CD4-positive, alpha-beta T cell treated with Interleukin-15 for 4 hours (primary cell): ENCODE measurements around the gene USF2.

ENCODE experiments used
- DNase-seq: peaks from one replicate; pipeline ENCODE4 v3.0.0-alpha.2; 2020; ENCODE audit warnings: low spot score

USF2 gene

GRCh38 chr19:35318679-35319448 is 50.1 kb downstream of the USF2 start:
- DNase-seq, result no peak

- no peak for DNase-seq
Measured at GRCh38 chr19:35320065-35320713, 51.4 kb downstream of the USF2 start.

GRCh38 chr19:35321291-35321690 is 52.5 kb downstream of the USF2 start:
- no peak for DNase-seq

- no peak for DNase-seq
Measured at GRCh38 chr19:35322014-35322413, 53.3 kb downstream of the USF2 start.

- no peak for DNase-seq
Measured at GRCh38 chr19:35327642-35328041, 58.9 kb downstream of the USF2 start.

- no peak for DNase-seq
Measured at GRCh38 chr19:35328851-35329285, 60.1 kb downstream of the USF2 start, which contains the start of gene CD22. CD22 (plus strand) TSS chr19:35329187; CDS start chr19:35332041, 2,854 bp downstream.

GRCh38 chr19:35329323-35329722 is 60.6 kb downstream of the USF2 start:
- no peak for DNase-seq
